ENCODE measurements around the gene OR2J3. TPM values are rescaled to one million over a fixed set of nuclear protein-coding genes. Genes with fewer than 3 reads are reported as not detected.

OR2J3 gene
- total and polyA plus RNA-seq, 2 donors (not counting 1 experiment from before 2014, with no cell fraction given) = not detected

GRCh38 chr6:29130644-29131043 lies 22.8 kb downstream of the OR2J3 start:
- H4K20me1 ChIP-seq (ENCODE audit: control insufficient read depth, extremely low read depth, insufficient read depth, low read length) = no peaks in the 10 kb centered on the region
- no peak for DNase-seq (ENCODE audit: low read depth in 2 of 2)
- TF ChIP-seq, protein P1, sequence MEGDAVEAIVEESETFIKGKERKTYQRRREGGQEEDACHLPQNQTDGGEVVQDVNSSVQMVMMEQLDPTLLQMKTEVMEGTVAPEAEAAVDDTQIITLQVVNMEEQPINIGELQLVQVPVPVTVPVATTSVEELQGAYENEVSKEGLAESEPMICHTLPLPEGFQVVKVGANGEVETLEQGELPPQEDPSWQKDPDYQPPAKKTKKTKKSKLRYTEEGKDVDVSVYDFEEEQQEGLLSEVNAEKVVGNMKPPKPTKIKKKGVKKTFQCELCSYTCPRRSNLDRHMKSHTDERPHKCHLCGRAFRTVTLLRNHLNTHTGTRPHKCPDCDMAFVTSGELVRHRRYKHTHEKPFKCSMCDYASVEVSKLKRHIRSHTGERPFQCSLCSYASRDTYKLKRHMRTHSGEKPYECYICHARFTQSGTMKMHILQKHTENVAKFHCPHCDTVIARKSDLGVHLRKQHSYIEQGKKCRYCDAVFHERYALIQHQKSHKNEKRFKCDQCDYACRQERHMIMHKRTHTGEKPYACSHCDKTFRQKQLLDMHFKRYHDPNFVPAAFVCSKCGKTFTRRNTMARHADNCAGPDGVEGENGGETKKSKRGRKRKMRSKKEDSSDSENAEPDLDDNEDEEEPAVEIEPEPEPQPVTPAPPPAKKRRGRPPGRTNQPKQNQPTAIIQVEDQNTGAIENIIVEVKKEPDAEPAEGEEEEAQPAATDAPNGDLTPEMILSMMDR (conservative IDR thresholded peaks at IDR 0.05 in 1 of 2, IDR thresholded peaks at IDR 0.05 in 1 of 2; ENCODE audit: low read depth in 1 of 2, low read length in 2 of 2) = no peak
- TF ChIP-seq EZH2 (IDR thresholded peaks at IDR 0.05; ENCODE audit: low read length, missing control alignments) = no peak
- no peak overlapping the region for H3K4me3 ChIP-seq (replicated peaks in 1 of 4; ENCODE audit: control extremely low read depth in 1 of 4, insufficient read depth in 1 of 4, low read depth in 3 of 4, low read length in 4 of 4)
- no peaks in the 10 kb centered on the region for H3K36me3 ChIP-seq (ENCODE audit: control insufficient read depth, insufficient read depth, low read length)
- H3K9ac ChIP-seq (ENCODE audit: insufficient read depth, low read length) = no peak overlapping the region
- no peaks in the 10 kb centered on the region for H3K79me2 ChIP-seq (ENCODE audit: control insufficient read depth, insufficient read depth, low read length)
- H3K27me3 ChIP-seq (ENCODE audit: control insufficient read depth, insufficient read depth, low read length) = no peaks in the 10 kb centered on the region
- H3K4me2 ChIP-seq (ENCODE audit: extremely low read depth, insufficient read depth, low read length) = no peak overlapping the region
- H3K4me1 ChIP-seq (ENCODE audit: control insufficient read depth, extremely low read depth, insufficient read depth, low read length) = no peaks in the 10 kb centered on the region
- no peak overlapping the region for H2AFZ ChIP-seq (ENCODE audit: low read length)
- no peaks in the 10 kb centered on the region for H3K9me3 ChIP-seq (ENCODE audit: control insufficient read depth, insufficient read depth, low read depth, low read length)
- H3K27ac ChIP-seq (ENCODE audit: insufficient read depth, low read length) = no peak overlapping the region

- Histone ChIP-seq H4K20me1 (ENCODE audit: control insufficient read depth, extremely low read depth, insufficient read depth, low read length) (no peaks in the 10 kb centered on the region), H3K36me3 (ENCODE audit: control insufficient read depth, insufficient read depth, low read length) (no peaks in the 10 kb centered on the region), H3K27ac (ENCODE audit: insufficient read depth, low read length) (no peak overlapping the region), H2AFZ (ENCODE audit: low read length) (no peak overlapping the region), H3K4me1 (ENCODE audit: control insufficient read depth, extremely low read depth, insufficient read depth, low read length) (no peaks in the 10 kb centered on the region), H3K9ac (ENCODE audit: insufficient read depth, low read length) (no peak overlapping the region), H3K79me2 (ENCODE audit: control insufficient read depth, insufficient read depth, low read length) (no peaks in the 10 kb centered on the region), H3K4me3 (replicated peaks in 1 of 4; ENCODE audit: control extremely low read depth in 1 of 4, insufficient read depth in 1 of 4, low read depth in 3 of 4, low read length in 4 of 4) (no peak overlapping the region), H3K4me2 (ENCODE audit: extremely low read depth, insufficient read depth, low read length) (no peak overlapping the region), H3K27me3 (ENCODE audit: control insufficient read depth, insufficient read depth, low read length) (no peaks in the 10 kb centered on the region), H3K9me3 (ENCODE audit: control insufficient read depth, insufficient read depth, low read depth, low read length) (no peaks in the 10 kb centered on the region)
- TF ChIP-seq, protein P1 (conservative IDR thresholded peaks at IDR 0.05 in 1 of 2, IDR thresholded peaks at IDR 0.05 in 1 of 2; ENCODE audit: low read depth in 1 of 2, low read length in 2 of 2) = no peak
- TF ChIP-seq EZH2 (IDR thresholded peaks at IDR 0.05; ENCODE audit: low read length, missing control alignments) = no peak
- DNase-seq (ENCODE audit: low read depth in 2 of 2) = no peak
Observed at GRCh38 chr6:29131691-29132090, 23.8 kb downstream of the OR2J3 start.

- no peak overlapping the region for H3K4me3 ChIP-seq (replicated peaks in 1 of 4; ENCODE audit: control extremely low read depth in 1 of 4, insufficient read depth in 1 of 4, low read depth in 3 of 4, low read length in 4 of 4)
- H4K20me1 ChIP-seq (ENCODE audit: control insufficient read depth, extremely low read depth, insufficient read depth, low read length) = no peaks in the 10 kb centered on the region
- no peaks in the 10 kb centered on the region for H3K36me3 ChIP-seq (ENCODE audit: control insufficient read depth, insufficient read depth, low read length)
- no peak overlapping the region for H3K27ac ChIP-seq (ENCODE audit: insufficient read depth, low read length)
- H3K79me2 ChIP-seq (ENCODE audit: control insufficient read depth, insufficient read depth, low read length) = no peaks in the 10 kb centered on the region
- no peak overlapping the region for H2AFZ ChIP-seq (ENCODE audit: low read length)
- H3K9me3 ChIP-seq (ENCODE audit: control insufficient read depth, insufficient read depth, low read depth, low read length) = no peaks in the 10 kb centered on the region
- no peak for DNase-seq (ENCODE audit: low read depth in 2 of 2)
- no peaks in the 10 kb centered on the region for H3K4me1 ChIP-seq (ENCODE audit: control insufficient read depth, extremely low read depth, insufficient read depth, low read length)
- H3K27me3 ChIP-seq (ENCODE audit: control insufficient read depth, insufficient read depth, low read length) = no peaks in the 10 kb centered on the region
- H3K9ac ChIP-seq (ENCODE audit: insufficient read depth, low read length) = no peak overlapping the region
- TF ChIP-seq EZH2 (IDR thresholded peaks at IDR 0.05; ENCODE audit: low read length, missing control alignments) = no peak
- TF ChIP-seq, protein P1 (conservative IDR thresholded peaks at IDR 0.05 in 1 of 2, IDR thresholded peaks at IDR 0.05 in 1 of 2; ENCODE audit: low read depth in 1 of 2, low read length in 2 of 2) = no peak
- no peak overlapping the region for H3K4me2 ChIP-seq (ENCODE audit: extremely low read depth, insufficient read depth, low read length)
Observed at GRCh38 chr6:29137724-29138123, 29.9 kb downstream of the OR2J3 start.

Measured in fibroblast of lung (primary cell).